PC-9 (cell line): ENCODE measurements around the gene HIVEP2.

Experiments
- CTCF ChIP-seq: fragments of 200-600 bp; sonication (generic); conservative IDR thresholded peaks from 2 replicates; pipeline ENCODE4 v1.6.1; 2017; ENCODE audit warnings: mixed run types, antibody characterized with exemption, mild to moderate bottlenecking, moderate library complexity
- EZH2 ChIP-seq: fragments of 200-600 bp; sonication (generic); IDR thresholded peaks from 2 replicates; pipeline ENCODE4 v1.8.0; 2017; ENCODE audit warnings: antibody characterized with exemption, low read depth

- TF ChIP-seq EZH2: no peak
- TF ChIP-seq CTCF: no peak
Observed at GRCh38 chr6:142763205-142763604, 181.8 kb downstream of the HIVEP2 start.
